ENCODE results near the gene CTSC.
"Not testable (repeated sequence)": the region's sequence is repeated elsewhere in the genome, so short reads cannot be mapped to it uniquely, and the experiment has no call there.

The CTSC gene

DNA sequence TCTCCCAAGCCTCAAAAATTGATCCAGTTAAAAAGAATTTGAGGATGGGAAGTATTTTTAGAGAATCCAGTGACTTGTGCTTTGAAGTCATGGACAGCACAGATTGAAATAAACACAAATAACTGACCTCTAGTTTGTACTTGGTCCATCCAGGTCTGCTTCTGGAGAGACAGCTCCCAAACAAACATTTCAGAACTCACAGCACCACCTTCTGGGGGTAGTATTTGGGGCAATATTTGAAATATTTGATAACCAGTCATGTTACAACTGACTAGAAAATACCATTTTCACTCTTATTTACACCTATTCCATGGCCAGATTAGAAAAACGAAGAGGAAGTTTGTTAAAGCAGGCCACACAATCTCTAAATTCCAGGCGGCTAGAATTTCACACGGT lies 56.2 kb downstream of the CTSC start:
- DNase-seq (ENCODE audit: low spot score), result no peak

DNA sequence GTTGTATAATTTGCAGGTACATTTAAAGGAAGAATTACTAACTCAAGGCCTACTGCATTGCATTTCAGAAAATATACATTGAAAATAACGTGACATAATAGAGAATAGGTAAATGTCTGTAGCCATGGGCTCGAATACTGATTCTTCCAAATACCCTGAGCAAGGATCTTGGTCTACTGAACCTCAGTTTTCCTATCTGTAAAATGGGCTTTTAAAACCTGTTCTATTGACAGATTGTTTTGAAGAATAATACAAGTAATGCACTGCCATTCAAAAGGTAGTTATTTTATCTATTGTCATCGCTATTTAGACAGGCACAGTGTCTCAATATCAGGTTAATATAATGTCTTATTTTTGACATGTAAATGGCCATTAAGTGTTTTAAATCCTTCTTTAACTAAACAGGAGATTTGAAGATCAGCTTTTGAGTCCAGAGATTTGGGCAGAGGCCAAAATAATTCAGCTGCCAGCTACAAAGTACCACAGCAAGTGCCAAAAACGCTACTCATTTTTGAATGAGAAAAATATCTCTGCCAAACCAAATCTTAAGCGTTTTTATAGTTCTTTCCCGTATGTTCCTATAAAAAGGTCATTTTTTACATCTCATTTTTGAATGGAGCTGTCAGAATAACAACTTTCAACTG lies 56.7 kb downstream of the CTSC start:
- no peak for DNase-seq (ENCODE audit: low spot score)

DNA sequence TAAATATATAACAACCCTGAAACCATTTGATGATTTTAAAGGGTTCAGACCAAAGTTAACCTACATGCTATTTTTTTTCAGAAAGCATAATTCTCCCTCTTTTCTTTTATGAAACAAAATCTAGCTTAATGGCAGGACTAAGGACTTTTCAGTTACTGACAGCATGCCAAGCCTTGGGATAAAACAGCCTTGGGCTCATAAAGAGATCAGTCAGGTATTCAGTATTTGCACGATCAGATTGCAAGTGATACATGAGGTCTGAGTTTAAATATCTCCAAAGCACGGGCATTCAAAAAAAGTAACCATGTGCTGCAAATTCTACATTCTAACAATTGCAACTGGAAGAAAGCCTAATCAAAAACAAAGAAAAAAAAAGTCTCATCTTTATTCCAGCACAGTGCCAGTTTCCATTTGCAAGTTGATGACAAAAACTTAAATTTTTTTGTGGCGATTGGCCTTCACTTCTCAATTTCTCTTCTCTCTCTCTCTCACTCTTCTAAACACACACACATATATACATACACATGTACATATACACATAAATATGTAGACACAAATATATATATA lies 60.1 kb downstream of the CTSC start:
- DNase-seq (ENCODE audit: low spot score), result no peak

DNA sequence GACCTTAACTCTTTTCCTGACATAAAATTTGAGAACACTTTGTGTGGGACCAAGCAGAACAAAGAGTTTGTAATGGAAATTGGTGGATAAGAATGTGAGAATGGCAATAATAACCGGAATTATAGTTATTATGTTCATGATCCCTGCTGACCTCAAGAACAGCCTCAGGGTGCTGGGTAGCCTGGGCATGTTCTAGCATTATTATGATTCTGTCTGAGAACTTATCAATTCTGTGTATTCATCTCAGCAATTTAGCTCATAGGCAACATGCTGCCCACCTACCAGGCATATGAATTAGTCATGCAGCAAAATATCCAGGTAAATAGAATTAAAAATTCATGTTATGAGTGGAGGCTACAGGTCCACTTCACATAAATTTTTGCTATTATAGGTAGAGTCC lies 61.9 kb downstream of the CTSC start:
- no peak for DNase-seq (ENCODE audit: low spot score)

DNA sequence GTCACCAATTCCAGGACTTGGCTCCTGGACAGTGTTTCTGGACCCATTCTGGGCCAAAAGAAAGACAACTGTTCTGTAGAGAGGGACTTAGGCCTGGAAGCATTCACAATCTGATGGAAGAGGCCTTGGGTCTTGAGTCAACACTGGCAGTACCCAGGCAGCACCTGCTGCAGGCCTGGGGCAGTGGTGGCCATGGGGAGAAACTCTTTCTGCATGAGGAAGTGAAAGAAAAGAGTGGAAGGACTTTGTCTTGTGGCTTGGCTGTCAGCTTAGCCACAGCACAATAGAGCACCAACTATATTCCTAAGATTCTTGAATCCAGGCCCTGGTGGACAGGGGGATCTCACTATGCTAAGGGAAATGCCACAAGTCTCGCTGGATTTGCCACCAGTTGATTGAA lies 70.6 kb downstream of the CTSC start:
- no peak for DNase-seq (ENCODE audit: low spot score)

DNA sequence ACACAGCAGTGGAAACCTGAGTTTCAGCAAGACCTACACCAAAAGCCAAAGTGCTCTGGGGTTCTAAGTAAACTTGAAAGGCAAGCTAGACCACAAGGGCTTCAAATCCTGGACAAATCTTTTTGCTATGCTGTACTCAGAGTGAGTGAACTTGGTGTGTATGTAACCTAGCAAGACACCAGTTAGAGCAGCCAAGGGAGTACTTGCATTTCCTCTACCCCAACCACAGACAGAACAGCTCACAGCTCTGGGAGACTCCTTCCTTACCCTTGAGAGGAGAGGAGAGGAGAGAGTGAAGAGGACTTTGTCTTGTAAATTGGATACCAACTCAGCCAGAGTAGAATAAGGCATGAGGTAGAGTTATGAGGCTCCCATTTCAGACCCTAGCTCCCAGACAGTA lies 71.4 kb downstream of the CTSC start:
- no peak for DNase-seq (ENCODE audit: low spot score)

DNA sequence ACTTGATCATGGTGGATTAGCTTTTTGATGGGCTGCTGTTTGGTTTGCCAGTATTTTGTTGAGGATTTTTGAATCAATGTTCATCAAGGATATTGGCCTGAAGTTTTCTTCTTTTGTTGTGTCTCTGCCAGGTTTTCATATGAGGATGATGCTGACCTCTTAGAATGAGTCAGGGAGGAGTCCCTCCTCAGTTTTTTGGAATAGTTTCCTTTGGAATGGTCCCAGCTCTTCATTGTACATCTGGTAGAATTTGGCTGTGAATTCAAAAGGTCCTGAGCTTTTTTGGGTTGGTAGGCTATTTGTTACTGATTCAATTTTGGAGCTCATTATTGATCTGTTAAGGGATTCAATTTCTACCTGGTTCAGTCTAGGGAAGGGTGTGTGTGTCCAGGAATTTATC lies 78.1 kb downstream of the CTSC start:
- DNase-seq (ENCODE audit: low spot score), result no peak

DNA sequence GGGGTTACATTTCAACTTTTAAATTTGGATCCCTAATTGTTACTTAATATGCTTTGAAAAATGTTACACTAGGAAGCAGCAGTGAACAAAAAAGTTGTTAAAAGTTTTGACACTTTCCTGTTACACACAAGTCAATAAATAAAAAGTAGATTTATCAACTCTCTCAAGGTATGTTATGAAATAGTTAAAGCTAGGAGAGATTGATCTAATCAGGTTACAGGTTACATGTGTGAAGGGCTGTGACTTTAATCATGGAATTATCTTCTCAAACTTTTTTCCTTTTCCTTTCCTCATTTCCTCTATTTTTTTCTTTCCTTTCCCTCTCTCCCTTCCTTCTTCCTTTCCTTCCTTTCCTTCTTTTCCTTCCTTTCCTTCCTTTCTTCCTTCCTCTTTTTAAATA lies 85.3 kb downstream of the CTSC start:
- no peak for DNase-seq (ENCODE audit: low spot score)

DNA sequence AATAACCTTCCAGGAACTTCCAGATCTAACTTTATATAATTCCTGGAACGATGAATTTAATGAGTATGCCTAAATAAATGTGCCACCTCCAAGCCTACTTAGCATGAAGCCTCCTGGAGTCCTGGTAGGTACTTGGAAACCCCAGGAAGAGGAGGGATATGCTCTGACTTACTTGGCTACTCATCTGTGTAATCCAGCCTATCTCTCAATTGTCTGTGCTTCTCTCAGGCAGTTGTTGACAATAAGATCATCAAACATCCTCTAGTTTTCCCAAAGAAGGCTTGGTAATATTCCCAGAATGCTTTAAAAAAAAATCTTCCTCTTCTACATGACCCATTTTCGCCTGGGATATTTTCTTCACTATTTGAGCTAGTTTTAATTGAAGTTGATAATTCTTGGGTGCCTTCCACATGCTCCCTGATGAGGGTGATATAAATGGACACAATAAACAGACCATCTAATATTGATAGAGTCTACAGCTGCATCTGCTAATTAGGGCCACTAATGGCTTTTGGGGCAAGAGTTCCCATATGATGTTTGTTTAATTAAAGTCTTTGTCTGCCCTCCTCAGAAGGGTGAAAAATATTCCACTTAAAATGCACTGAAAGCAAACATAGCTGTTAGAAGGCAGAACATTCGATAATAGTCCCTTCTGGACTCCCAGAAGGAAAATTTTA lies 86.8 kb downstream of the CTSC start:
- DNase-seq (ENCODE audit: low spot score), result no peak

DNA sequence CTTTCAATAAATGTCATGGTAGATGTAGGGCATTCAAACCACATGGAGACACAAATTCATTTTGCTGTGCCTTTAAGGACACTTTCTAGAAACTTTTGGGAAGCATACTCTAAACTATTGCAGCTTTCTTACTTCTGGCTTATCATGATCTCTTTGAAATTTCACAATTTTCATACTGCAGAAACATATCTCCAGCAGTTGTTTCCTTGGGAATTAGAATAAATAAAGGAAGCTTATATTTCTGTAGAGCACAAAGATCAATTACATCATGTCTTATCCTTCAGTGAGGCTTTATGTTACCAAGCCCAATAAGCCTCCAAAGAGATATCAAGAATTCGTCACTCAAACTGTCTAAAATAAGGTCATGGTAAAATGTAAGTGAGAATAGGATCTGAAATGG lies 87.8 kb downstream of the CTSC start:
- no peak for DNase-seq (ENCODE audit: low spot score)

DNA sequence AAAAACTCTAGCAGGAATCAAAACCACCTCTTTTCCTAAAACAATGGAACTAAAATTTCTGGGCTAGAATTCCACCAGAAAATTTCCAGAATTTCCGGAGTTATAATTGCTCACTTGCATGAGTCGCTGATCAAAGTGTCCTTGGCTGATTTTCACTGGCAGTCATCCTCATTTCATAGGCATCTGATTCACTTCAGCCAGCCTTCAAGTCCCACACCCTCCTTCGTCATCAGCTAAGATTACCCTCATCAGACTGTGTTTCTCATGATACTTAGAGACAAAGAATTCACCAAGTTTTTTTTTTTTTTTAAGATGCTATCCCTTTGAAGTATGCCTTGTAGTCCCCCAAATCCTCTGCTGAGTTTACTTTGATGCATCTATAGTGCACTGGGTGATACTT lies 90.8 kb downstream of the CTSC start:
- DNase-seq (ENCODE audit: low spot score), result no peak

DNA sequence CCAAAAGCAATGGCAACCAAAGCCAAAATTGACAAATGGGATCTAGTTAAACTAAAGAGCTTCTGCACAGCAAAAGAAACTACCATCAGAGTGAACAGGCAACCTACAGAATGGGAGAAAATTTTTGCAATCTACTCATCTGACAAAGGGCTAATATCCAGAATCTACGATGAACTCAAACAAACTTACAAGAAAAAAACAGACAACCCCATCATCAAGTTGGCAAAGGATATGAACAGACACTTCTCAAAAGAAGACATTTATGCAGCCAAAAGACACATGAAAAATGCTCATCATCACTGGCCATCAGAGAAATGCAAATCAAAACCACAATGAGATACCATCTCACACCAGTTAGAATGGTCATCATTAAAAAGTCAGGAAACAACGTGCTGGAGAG lies 92.0 kb downstream of the CTSC start:
- DNase-seq (ENCODE audit: low spot score), result not testable (repeated sequence)

All from D341Med (cell line).